HepG2 (cell line): ENCODE data around the gene CNBD2. TPM values are rescaled to one million over a fixed set of nuclear protein-coding genes. Genes with fewer than 3 reads are reported as not detected.

ENCODE experiments used
- ATF3 ChIP-seq: sonication (generic); formaldehyde crosslinking; IDR thresholded peaks from 2 replicates; pipeline ENCODE4 v1.4.0; 2020; ENCODE audit warnings: missing genetic modification reagents
- ATF7 ChIP-seq, 2 experiments: fragments of 450-650 bp in 1 of 2; sonication (generic) in 1 of 2; formaldehyde crosslinking in 1 of 2; IDR thresholded peaks; 2 replicates each; pipeline versions ENCODE4 v1.4.0 to v1.6.1; 2016 to 2020; ENCODE audit warnings: antibody characterized with exemption in 1 of 2, mild to moderate bottlenecking in 1 of 2, missing genetic modification reagents in 1 of 2
- DMTF1 ChIP-seq: sonication (generic); formaldehyde crosslinking; IDR thresholded peaks from 2 replicates; pipeline ENCODE4 v1.4.0; 2020; ENCODE audit warnings: mild to moderate bottlenecking, missing genetic modification reagents
- FOXO4 ChIP-seq: sonication (generic); formaldehyde crosslinking; conservative IDR thresholded peaks from 2 replicates; pipeline ENCODE4 v1.8.1; 2023; ENCODE audit warnings: missing genetic modification reagents
- GLMP ChIP-seq: sonication (generic); formaldehyde crosslinking; IDR thresholded peaks from 2 replicates; pipeline ENCODE4 v1.9.0; 2021; ENCODE audit warnings: missing genetic modification reagents, mild to moderate bottlenecking, borderline replicate concordance
- IRX3 ChIP-seq: sonication (generic); formaldehyde crosslinking; IDR thresholded peaks from 2 replicates; pipeline ENCODE4 v1.8.1; 2023; ENCODE audit warnings: mild to moderate bottlenecking, low read depth, missing genetic modification reagents, borderline replicate concordance
- KLF12 ChIP-seq: sonication (generic); formaldehyde crosslinking; IDR thresholded peaks from 2 replicates; pipeline ENCODE4 v1.4.0; 2020; ENCODE audit warnings: missing genetic modification reagents, borderline replicate concordance
- KMT2A ChIP-seq: sonication (generic); formaldehyde crosslinking; IDR thresholded peaks from 2 replicates; pipeline ENCODE4 v1.4.0; 2020; ENCODE audit warnings: missing genetic modification reagents
- MAFK ChIP-seq, 2 experiments: IDR thresholded peaks in 1 of 2; conservative IDR thresholded peaks in 1 of 2; 2 replicates each; pipeline ENCODE4 v1.6.1; 2011; ENCODE audit warnings: improper control_type of control experiment in 2 of 2, low read length in 2 of 2
- MEIS2 ChIP-seq: sonication (generic); formaldehyde crosslinking; IDR thresholded peaks from 2 replicates; pipeline ENCODE4 v1.9.0; 2021; ENCODE audit warnings: mild to moderate bottlenecking, missing genetic modification reagents
- MLX ChIP-seq: IDR thresholded peaks from 2 replicates; pipeline ENCODE4 v1.6.1; 2016
- NFE2L2 ChIP-seq: fragments of 150-350 bp; IDR thresholded peaks from 2 replicates; pipeline ENCODE4 v1.6.1; 2014; ENCODE audit warnings: low read length
- REXO4 ChIP-seq: sonication (generic); formaldehyde crosslinking; IDR thresholded peaks from 2 replicates; pipeline ENCODE4 v1.8.0; 2022; ENCODE audit warnings: missing genetic modification reagents, mild to moderate bottlenecking, borderline replicate concordance
- TCF12 ChIP-seq, 2 experiments: fragments of 450-650 bp in 1 of 2; sonication (generic) in 1 of 2; formaldehyde crosslinking in 1 of 2; IDR thresholded peaks; 2 replicates each; pipeline versions ENCODE4 v1.6.1 to v1.8.0; 2017 to 2022; ENCODE audit warnings: antibody characterized with exemption in 1 of 2, mild to moderate bottlenecking in 1 of 2, missing genetic modification reagents in 1 of 2, moderate library complexity in 1 of 2
- ZBTB49 ChIP-seq: sonication (generic); formaldehyde crosslinking; IDR thresholded peaks from 2 replicates; pipeline ENCODE4 v1.4.0; 2020; ENCODE audit warnings: missing genetic modification reagents, borderline replicate concordance
- ZNF253 ChIP-seq: sonication (generic); formaldehyde crosslinking; IDR thresholded peaks from 2 replicates; pipeline ENCODE4 v1.8.0; 2022; ENCODE audit warnings: mild to moderate bottlenecking, missing genetic modification reagents, borderline replicate concordance
- ZNF512 ChIP-seq: sonication (generic); formaldehyde crosslinking; IDR thresholded peaks from 2 replicates; pipeline ENCODE4 v1.4.0; 2020; ENCODE audit warnings: mild to moderate bottlenecking, missing genetic modification reagents
- ZNF576 ChIP-seq: sonication (generic); formaldehyde crosslinking; IDR thresholded peaks from 2 replicates; pipeline ENCODE4 v1.4.0; 2020; ENCODE audit warnings: mild to moderate bottlenecking, missing genetic modification reagents
- ZNF768 ChIP-seq: sonication (generic); formaldehyde crosslinking; IDR thresholded peaks from 2 replicates; pipeline ENCODE4 v1.4.0; 2020; ENCODE audit warnings: missing genetic modification reagents
- polyA plus RNA-seq, 8 experiments: library from polyadenylated mRNA; depleted of rRNA in 3 of 8; stranded (reverse) in 7 of 8; unstranded in 1 of 8; fragments of >200 nt; fragmentation: Illumina TruSeq in 4 of 8; extraction: Trizol in 4 of 8; gene quantifications; 2 replicates each; pipeline versions ENCODE4 v1.2.1 to v1.2.3, GENCODE V29; 2011 to 2016; ENCODE audit warnings: low read depth in 4 of 8, missing spikeins in 1 of 8, mixed read lengths in 1 of 8; ENCODE audit not compliant: insufficient read depth in 1 of 8
- total RNA-seq, 5 experiments: library from RNA; depleted of rRNA; stranded (reverse); fragments of >200 nt; fragmentation: Illumina TruSeq; extraction: Trizol; gene quantifications; 2 replicates each; pipeline ENCODE4 v1.2.3, GENCODE V29; 2016; ENCODE audit warnings: low read depth in 1 of 5

CNBD2 gene
- total and polyA plus RNA-seq, 2 of the 13 experiments (the other 11 are each of a cell fraction or from before 2014, with no cell fraction given): 12.4 to 22.8 TPM

- no peak for TF ChIP-seq ATF3 (CRISPR knock-in tag)
- no peak for TF ChIP-seq ZNF768 (CRISPR knock-in tag)
- TF ChIP-seq FOXO4 (CRISPR knock-in tag): 0 out of 2 replicates have a peak, but pooled peaks have one; percentile 77
- no peak for TF ChIP-seq ZNF576 (CRISPR knock-in tag)
- TF ChIP-seq GLMP (CRISPR knock-in tag): no peak
- peak; percentile 2; the same call in 1 of the 2 replicates for TF ChIP-seq NFE2L2
- TF ChIP-seq ZBTB49: no peak
- no peak for TF ChIP-seq REXO4
- 0 out of 2 replicates have a peak, but pooled peaks have one; percentile 8 for TF ChIP-seq ZNF253
- no peak for TF ChIP-seq MEIS2 (CRISPR knock-in tag)
- TF ChIP-seq DMTF1: no peak
- peak; percentile 100 for TF ChIP-seq MAFK (conservative IDR thresholded peaks at IDR 0.05 in 1 of 2, IDR thresholded peaks at IDR 0.05 in 1 of 2; ENCODE audit: low read length in 2 of 2)
- TF ChIP-seq KLF12 (CRISPR knock-in tag): no peak
- no peak for TF ChIP-seq MLX
- TF ChIP-seq IRX3 (CRISPR knock-in tag): no peak
- no peak for TF ChIP-seq ZNF512
- no peak for TF ChIP-seq TCF12 (IDR thresholded peaks at IDR 0.05)
- TF ChIP-seq TCF12 (CRISPR knock-in tag; IDR thresholded peaks at IDR 0.05): 0 out of 2 replicates have a peak, but pooled peaks have one; percentile 6
- no peak for TF ChIP-seq KMT2A (CRISPR knock-in tag)
- no peak for TF ChIP-seq ATF7 (IDR thresholded peaks at IDR 0.05)
- TF ChIP-seq ATF7 (CRISPR knock-in tag; IDR thresholded peaks at IDR 0.05): no peak
Measured at GRCh38 chr20:35954907-35955251, 13.5 kb upstream of the CNBD2 start (continued).
